GM23338 (cell line): ENCODE data around the gene GDF7.

ENCODE experiments used
- CTCF ChIP-seq, 2 experiments: fragments of 200-600 bp in 1 of 2; sonication (generic) in 1 of 2; conservative IDR thresholded peaks; 2 replicates each; pipeline versions ENCODE4 v1.5.1 to v1.6.1; 2016 to 2017; ENCODE audit warnings: antibody characterized with exemption in 2 of 2, low read depth in 2 of 2, mild to moderate bottlenecking in 2 of 2, moderate library complexity in 1 of 2
- POLR2AphosphoS5 ChIP-seq: IDR thresholded peaks from 2 replicates; pipeline ENCODE4 v1.6.1; 2016; ENCODE audit warnings: antibody characterized with exemption, low read depth
- REST ChIP-seq: IDR thresholded peaks from one replicate; pipeline ENCODE4 v1.6.1; 2018; ENCODE audit warnings: antibody characterized with exemption; ENCODE audit not compliant: unreplicated experiment

- TF ChIP-seq REST: no peak
- TF ChIP-seq CTCF (conservative IDR thresholded peaks at IDR 0.05; ENCODE audit: low read depth in 2 of 2): no peak
- no peak for TF ChIP-seq POLR2AphosphoS5
Observed at GRCh38 chr2:20651731-20652099, 15.2 kb upstream of the GDF7 start.
